ENCODE data around the gene BRF1.

BRF1 gene

GRCh38 chr14:105210266-105211025 is 90.4 kb downstream of the BRF1 start:
- DNase-seq (ENCODE audit: low read depth in 2 of 2), result no peak
- TF ChIP-seq, protein P1, sequence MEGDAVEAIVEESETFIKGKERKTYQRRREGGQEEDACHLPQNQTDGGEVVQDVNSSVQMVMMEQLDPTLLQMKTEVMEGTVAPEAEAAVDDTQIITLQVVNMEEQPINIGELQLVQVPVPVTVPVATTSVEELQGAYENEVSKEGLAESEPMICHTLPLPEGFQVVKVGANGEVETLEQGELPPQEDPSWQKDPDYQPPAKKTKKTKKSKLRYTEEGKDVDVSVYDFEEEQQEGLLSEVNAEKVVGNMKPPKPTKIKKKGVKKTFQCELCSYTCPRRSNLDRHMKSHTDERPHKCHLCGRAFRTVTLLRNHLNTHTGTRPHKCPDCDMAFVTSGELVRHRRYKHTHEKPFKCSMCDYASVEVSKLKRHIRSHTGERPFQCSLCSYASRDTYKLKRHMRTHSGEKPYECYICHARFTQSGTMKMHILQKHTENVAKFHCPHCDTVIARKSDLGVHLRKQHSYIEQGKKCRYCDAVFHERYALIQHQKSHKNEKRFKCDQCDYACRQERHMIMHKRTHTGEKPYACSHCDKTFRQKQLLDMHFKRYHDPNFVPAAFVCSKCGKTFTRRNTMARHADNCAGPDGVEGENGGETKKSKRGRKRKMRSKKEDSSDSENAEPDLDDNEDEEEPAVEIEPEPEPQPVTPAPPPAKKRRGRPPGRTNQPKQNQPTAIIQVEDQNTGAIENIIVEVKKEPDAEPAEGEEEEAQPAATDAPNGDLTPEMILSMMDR (IDR thresholded peaks at IDR 0.05; ENCODE audit: low read depth, low read length), result no peak
- no peak overlapping the region for H3K4me3 ChIP-seq (replicated peaks in 1 of 2; ENCODE audit: low read depth in 2 of 2, low read length in 2 of 2)

DNA sequence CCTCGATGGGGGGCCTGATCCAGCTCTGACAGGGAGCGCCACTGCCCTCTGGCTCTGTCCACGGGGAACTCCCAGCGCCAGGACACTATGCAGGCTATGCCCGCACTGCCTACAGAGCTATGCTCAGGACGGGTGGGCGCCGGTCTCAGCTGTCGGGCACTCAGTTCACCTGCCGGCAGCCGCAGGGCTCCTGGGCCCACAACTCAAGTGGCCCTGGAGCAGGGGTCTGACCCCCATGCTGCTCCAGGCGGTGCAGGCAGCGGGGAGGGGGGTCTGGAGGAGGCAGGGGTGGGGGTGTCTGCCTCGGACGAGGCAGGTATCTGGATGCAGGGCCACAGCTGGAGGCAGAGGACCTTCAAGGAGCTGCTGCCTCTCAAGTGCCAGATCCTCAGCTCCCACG is 91.2 kb downstream of the BRF1 start:
- no peak for DNase-seq (ENCODE audit: low read depth in 2 of 2)
- H3K4me3 ChIP-seq (replicated peaks in 1 of 2; ENCODE audit: low read depth in 2 of 2, low read length in 2 of 2), result no peak overlapping the region
- TF ChIP-seq, protein P1 (IDR thresholded peaks at IDR 0.05; ENCODE audit: low read depth, low read length), result no peak

DNA sequence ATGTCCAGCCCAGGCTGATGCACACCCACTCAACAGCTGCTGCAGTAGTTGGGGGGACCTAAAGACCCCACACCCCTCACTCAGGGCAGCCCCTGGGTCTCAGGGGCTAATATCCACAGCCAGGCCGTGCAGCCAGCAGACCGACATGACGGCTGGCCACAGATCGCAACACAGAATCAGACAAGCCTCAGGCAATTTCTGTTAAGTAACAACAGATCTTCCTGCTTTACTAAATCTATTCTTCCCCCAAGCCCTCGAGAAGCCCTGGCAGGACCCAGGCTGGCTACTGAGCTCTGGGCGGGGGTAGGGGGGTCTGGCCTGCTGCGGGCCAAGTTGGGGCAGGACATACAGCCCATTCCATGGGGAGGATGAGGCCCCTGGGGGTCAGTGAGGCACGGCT is 91.7 kb downstream of the BRF1 start:
- TF ChIP-seq, protein P1 (IDR thresholded peaks at IDR 0.05; ENCODE audit: low read depth, low read length), result no peak
- H3K4me3 ChIP-seq (replicated peaks in 1 of 2; ENCODE audit: low read depth in 2 of 2, low read length in 2 of 2), result no peak overlapping the region
- no peak for DNase-seq (ENCODE audit: low read depth in 2 of 2)

GRCh38 chr14:105208738-105209075 is 92.1 kb downstream of the BRF1 start:
- TF ChIP-seq, protein P1 (IDR thresholded peaks at IDR 0.05; ENCODE audit: low read depth, low read length), result no peak
- DNase-seq (ENCODE audit: low read depth in 2 of 2), result no peak
- H3K4me3 ChIP-seq (replicated peaks in 1 of 2; ENCODE audit: low read depth in 2 of 2, low read length in 2 of 2), result no peak overlapping the region

DNA sequence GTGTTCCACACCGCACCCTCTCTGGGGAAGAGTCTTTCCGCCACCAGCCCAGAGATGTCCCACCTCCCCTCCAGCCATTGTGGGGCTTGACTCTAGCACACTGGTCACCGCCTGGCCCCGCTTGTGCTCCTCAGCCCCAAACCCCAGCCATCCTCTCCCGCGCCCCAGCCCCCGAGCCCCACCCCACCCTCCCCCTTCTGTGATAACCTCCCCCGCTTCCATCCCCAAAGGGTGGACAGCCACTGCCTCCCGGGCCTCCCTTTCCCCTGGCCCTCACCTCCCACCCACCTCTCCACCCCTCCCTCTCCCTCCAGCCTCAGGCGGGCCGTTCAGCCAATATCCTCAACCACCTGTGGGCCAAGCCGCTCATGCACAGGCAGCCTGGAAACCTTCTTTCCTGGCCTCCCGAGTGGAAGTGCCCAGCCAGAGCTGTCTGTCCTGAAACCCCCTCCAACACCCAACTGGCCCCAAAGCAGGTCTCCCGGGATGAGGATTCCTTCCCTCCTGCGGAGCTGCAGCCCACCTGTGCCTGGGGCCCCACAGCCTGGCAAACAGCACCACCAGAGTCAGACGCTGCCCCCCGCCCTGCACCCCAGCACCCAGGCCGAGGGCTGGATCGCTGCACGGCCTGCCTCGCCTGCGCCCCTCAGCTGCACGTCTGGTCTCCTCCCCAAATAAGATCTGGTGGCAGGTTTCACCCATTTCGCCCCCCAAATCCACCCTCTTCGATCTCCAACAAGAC is 92.6 kb downstream of the BRF1 start:
- no peak overlapping the region for H3K4me3 ChIP-seq (replicated peaks in 1 of 2; ENCODE audit: low read depth in 2 of 2, low read length in 2 of 2)
- TF ChIP-seq, protein P1 (IDR thresholded peaks at IDR 0.05; ENCODE audit: low read depth, low read length), result no peak
- DNase-seq (ENCODE audit: low read depth in 2 of 2), result no peak

GRCh38 chr14:105207460-105207901 is 93.3 kb downstream of the BRF1 start:
- no peak for DNase-seq (ENCODE audit: low read depth in 2 of 2)
- H3K4me3 ChIP-seq (replicated peaks in 1 of 2; ENCODE audit: low read depth in 2 of 2, low read length in 2 of 2), result no peak overlapping the region
- TF ChIP-seq, protein P1 (IDR thresholded peaks at IDR 0.05; ENCODE audit: low read depth, low read length), result no peak
